GM12878 (cell line): ENCODE results near the gene LAMA5.

Source experiments
- ESRRA ChIP-seq: IDR thresholded peaks from 2 replicates; pipeline ENCODE4 v1.6.1; 2012; ENCODE audit warnings: mild to moderate bottlenecking, low read length, improper control_type of control experiment
- POLR2AphosphoS5 ChIP-seq: IDR thresholded peaks from 2 replicates; pipeline ENCODE4 v1.6.1; 2011; ENCODE audit warnings: mild to moderate bottlenecking, low read length, inconsistent platforms
- SP1 ChIP-seq: IDR thresholded peaks from one replicate; pipeline ENCODE4 v1.6.1; 2011; ENCODE audit warnings: low read depth, low read length
- TF ChIP-seq, protein P1 (sequence below), 3 experiments: IDR thresholded peaks in 2 of 3; conservative IDR thresholded peaks in 1 of 3; 2 replicates each; pipeline ENCODE4 v1.5.1; 2011; ENCODE audit warnings: low read depth in 3 of 3, low read length in 3 of 3, mild to moderate bottlenecking in 3 of 3, control low read depth in 2 of 3, moderate library complexity in 2 of 3, inconsistent platforms in 1 of 3, mixed read lengths in 1 of 3; ENCODE audit not compliant: control insufficient read depth in 2 of 3, insufficient read depth in 1 of 3; ENCODE audit errors: extremely low read depth in 1 of 3

DNA sequence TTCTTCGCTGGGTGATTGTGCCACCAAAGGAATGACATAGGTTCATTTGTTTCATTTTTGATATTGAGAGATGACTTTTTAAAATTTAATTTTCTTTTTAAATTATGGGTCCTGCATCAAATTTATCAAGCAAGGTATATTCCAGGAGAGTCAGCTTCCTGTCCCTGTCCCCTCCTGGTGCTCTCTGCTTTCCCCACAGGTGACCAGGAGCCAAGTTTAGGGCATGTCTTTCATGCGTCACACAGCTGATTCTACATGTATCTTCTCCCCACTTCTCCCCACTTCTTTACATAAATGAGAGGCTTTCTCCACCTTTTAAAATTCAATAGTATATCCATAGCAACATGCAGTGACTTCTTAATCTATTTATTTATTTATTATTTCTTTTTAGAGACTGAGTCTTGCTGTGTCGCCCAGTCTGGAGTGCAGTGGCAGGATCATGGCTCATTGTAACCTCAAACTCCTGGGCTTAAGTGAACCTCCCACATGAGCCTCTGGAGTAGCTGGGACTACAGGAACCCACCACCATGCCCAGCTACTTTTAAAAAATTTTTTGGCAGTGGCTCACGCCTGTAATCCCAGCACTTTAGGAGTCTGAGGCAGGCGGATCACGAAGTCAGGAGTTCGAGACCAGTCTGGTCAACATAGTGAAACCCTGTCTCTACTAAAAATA lies 98.7 kb downstream of the LAMA5 start:
- TF ChIP-seq ESRRA, result no peak
- TF ChIP-seq, protein P1, sequence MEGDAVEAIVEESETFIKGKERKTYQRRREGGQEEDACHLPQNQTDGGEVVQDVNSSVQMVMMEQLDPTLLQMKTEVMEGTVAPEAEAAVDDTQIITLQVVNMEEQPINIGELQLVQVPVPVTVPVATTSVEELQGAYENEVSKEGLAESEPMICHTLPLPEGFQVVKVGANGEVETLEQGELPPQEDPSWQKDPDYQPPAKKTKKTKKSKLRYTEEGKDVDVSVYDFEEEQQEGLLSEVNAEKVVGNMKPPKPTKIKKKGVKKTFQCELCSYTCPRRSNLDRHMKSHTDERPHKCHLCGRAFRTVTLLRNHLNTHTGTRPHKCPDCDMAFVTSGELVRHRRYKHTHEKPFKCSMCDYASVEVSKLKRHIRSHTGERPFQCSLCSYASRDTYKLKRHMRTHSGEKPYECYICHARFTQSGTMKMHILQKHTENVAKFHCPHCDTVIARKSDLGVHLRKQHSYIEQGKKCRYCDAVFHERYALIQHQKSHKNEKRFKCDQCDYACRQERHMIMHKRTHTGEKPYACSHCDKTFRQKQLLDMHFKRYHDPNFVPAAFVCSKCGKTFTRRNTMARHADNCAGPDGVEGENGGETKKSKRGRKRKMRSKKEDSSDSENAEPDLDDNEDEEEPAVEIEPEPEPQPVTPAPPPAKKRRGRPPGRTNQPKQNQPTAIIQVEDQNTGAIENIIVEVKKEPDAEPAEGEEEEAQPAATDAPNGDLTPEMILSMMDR (IDR thresholded peaks at IDR 0.05 in 2 of 3, conservative IDR thresholded peaks at IDR 0.05 in 1 of 3; ENCODE audit: control insufficient read depth in 2 of 3, extremely low read depth in 1 of 3, insufficient read depth in 1 of 3, low read depth in 3 of 3, low read length in 3 of 3), result no peak
- no peak for TF ChIP-seq POLR2AphosphoS5
- TF ChIP-seq SP1, result no peak
